Tibial nerve (tissue), 4 donors: Measurements from ENCODE around the gene CFC1.
"Not testable (repeated sequence)": the region's sequence is repeated elsewhere in the genome, so short reads cannot be mapped to it uniquely, and the experiment has no call there.

Experiments used
- EP300 ChIP-seq, 2 donors: sonication (generic); formaldehyde crosslinking; IDR thresholded peaks; one replicate each; pipeline ENCODE4 v1.6.1; 2017; ENCODE audit warnings: antibody characterized with exemption in 2 of 2, mild to moderate bottlenecking in 1 of 2
- POLR2A ChIP-seq, 2 donors: fragments of 450-650 bp; IDR thresholded peaks; one replicate each; pipeline ENCODE4 v1.6.1; 2017; ENCODE audit warnings: antibody characterized with exemption in 2 of 2, mild to moderate bottlenecking in 2 of 2, moderate library complexity in 2 of 2
- TF ChIP-seq, protein P1 (sequence below), 5 experiments: fragments of 200-600 bp in 3 of 5; fragments of 450-650 bp in 2 of 5; sonication (generic) in 3 of 5; IDR thresholded peaks; one replicate each; pipeline ENCODE4 v1.5.1; 2016 to 2019; ENCODE audit warnings: antibody characterized with exemption in 5 of 5, mild to moderate bottlenecking in 3 of 5, moderate library complexity in 2 of 5

GRCh38 chr2:130628784-130629475 is 29.6 kb upstream of the CFC1 start:
- TF ChIP-seq, protein P1, sequence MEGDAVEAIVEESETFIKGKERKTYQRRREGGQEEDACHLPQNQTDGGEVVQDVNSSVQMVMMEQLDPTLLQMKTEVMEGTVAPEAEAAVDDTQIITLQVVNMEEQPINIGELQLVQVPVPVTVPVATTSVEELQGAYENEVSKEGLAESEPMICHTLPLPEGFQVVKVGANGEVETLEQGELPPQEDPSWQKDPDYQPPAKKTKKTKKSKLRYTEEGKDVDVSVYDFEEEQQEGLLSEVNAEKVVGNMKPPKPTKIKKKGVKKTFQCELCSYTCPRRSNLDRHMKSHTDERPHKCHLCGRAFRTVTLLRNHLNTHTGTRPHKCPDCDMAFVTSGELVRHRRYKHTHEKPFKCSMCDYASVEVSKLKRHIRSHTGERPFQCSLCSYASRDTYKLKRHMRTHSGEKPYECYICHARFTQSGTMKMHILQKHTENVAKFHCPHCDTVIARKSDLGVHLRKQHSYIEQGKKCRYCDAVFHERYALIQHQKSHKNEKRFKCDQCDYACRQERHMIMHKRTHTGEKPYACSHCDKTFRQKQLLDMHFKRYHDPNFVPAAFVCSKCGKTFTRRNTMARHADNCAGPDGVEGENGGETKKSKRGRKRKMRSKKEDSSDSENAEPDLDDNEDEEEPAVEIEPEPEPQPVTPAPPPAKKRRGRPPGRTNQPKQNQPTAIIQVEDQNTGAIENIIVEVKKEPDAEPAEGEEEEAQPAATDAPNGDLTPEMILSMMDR (IDR thresholded peaks at IDR 0.05), result not testable (repeated sequence)
- TF ChIP-seq POLR2A, EP300 (IDR thresholded peaks at IDR 0.05): not testable (repeated sequence)
